ENCODE data around the gene IVD. TPM values are rescaled to one million over a fixed set of nuclear protein-coding genes. Genes with fewer than 3 reads are reported as not detected.

Gene IVD
- total and polyA plus RNA-seq, 9 of the 15 experiments (the other 6 are each of a cell fraction or from before 2014, with no cell fraction given) = 0.15 to 4.5 (median 2.4) TPM

- TF ChIP-seq ZNF511 (CRISPR knock-in tag; IDR thresholded peaks at IDR 0.05) (no peak; the same call in 1 of the 2 replicates), CBX8 (IDR thresholded peaks at IDR 0.05; ENCODE audit: borderline replicate concordance, extremely low read depth, low read depth, low read length, poor library complexity, severe bottlenecking) (no peak), VEZF1 (CRISPR knock-in tag; IDR thresholded peaks at IDR 0.05) (peak; percentile 29; the same call in 1 of the 2 replicates), OTX1 (CRISPR knock-in tag; IDR thresholded peaks at IDR 0.05) (no peak), KDM2B (CRISPR knock-in tag; IDR thresholded peaks at IDR 0.05) (0 out of 2 replicates have a peak, but pooled peaks have one; percentile 28), ZNF395 (CRISPR knock-in tag; IDR thresholded peaks at IDR 0.05) (no peak), ZNF696 (CRISPR knock-in tag; conservative IDR thresholded peaks at IDR 0.05) (no peak), ZNF561 (CRISPR knock-in tag; conservative IDR thresholded peaks at IDR 0.05) (no peak), TFAP4 (CRISPR knock-in tag; IDR thresholded peaks at IDR 0.05; ENCODE audit: borderline replicate concordance) (peak; percentile 63; the same call in 1 of the 2 replicates), TEAD4 (IDR thresholded peaks at IDR 0.05; ENCODE audit: low read length) (no peak), TEAD4 (CRISPR knock-in tag; IDR thresholded peaks at IDR 0.05; ENCODE audit: borderline replicate concordance) (no peak)
These were observed 47.7 kb upstream of the IVD start, which contains the start of gene DISP2 (continued) for GRCh38 chr15:40357723-40358470.
